B cell (primary cell): ENCODE results near the gene BICDL2. TPM values are rescaled to one million over a fixed set of nuclear protein-coding genes. Genes with fewer than 3 reads are reported as not detected.
"Not testable (repeated sequence)": the region's sequence is repeated elsewhere in the genome, so short reads cannot be mapped to it uniquely, and the experiment has no call there.

Experiments
- ATAC-seq: fragments of 200-7000 bp; cut with Tn5 transposase; one replicate; pipeline ENCODE4 v1.10.0; 2021; ENCODE audit warnings: low read depth, mild to moderate bottlenecking, moderate number of reproducible peaks, moderate library complexity
- CTCF ChIA-PET: fragments of 350-600 bp; sonication (Branson Sonifier 250); formaldehyde crosslinking; loops from one replicate; lab custom pipeline; 2021; ENCODE audit warnings: antibody characterized with exemption, inconsistent platforms; lab: Charles Lee
- POLR2A ChIA-PET: fragments of 350-600 bp; sonication (Branson Sonifier 250); formaldehyde crosslinking; loops from one replicate; lab custom pipeline; 2021; ENCODE audit warnings: antibody characterized with exemption; lab: Charles Lee
- DNase-seq: peaks from one replicate; pipeline ENCODE4 v3.0.0; 2013
- H2AFZ ChIP-seq: 2 replicates; pipeline ENCODE4 v1.6.1; 2012; ENCODE audit warnings: mild to moderate bottlenecking, low read depth, low read length; ENCODE audit not compliant: insufficient read depth, poor library complexity, severe bottlenecking
- H3K27ac ChIP-seq, 2 donors: 1 replicate in 1 of 2; 2 replicates in 1 of 2; pipeline ENCODE4 v1.5.1; 2012 to 2013; ENCODE audit warnings: low read length in 2 of 2, mild to moderate bottlenecking in 2 of 2, moderate library complexity in 1 of 2
- H3K27me3 ChIP-seq, 4 experiments: fragments of 200-600 bp in 1 of 4; sonication (generic) in 1 of 4; replicated peaks in 1 of 4; 1 replicate in 2 of 4; 2 replicates in 2 of 4; pipeline versions ENCODE4 v1.6.1 to v1.7.0; 2013 to 2016; ENCODE audit warnings: low read length in 3 of 4, mild to moderate bottlenecking in 2 of 4, mixed read lengths in 1 of 4, moderate library complexity in 1 of 4; ENCODE audit not compliant: insufficient read depth in 4 of 4, control insufficient read depth in 3 of 4; ENCODE audit errors: control extremely low read depth in 1 of 4
- H3K36me3 ChIP-seq, 2 experiments: replicated peaks in 1 of 2; 1 replicate in 1 of 2; 2 replicates in 1 of 2; pipeline versions ENCODE4 v1.6.1 to v1.7.1; 2013; ENCODE audit warnings: low read length in 1 of 2; ENCODE audit not compliant: insufficient read depth in 2 of 2, control insufficient read depth in 1 of 2; ENCODE audit errors: control extremely low read depth in 1 of 2, extremely low read depth in 1 of 2
- H3K4me1 ChIP-seq, 2 donors: fragments of 200-600 bp in 1 of 2; sonication (generic) in 1 of 2; 1 replicate in 1 of 2; 2 replicates in 1 of 2; pipeline versions ENCODE4 v1.5.1 to v1.6.1; 2013 to 2017; ENCODE audit warnings: low read length in 2 of 2; ENCODE audit not compliant: control insufficient read depth in 2 of 2, insufficient read depth in 2 of 2
- H3K4me2 ChIP-seq: replicated peaks from 2 replicates; pipeline ENCODE3; 2012; ENCODE audit warnings: mild to moderate bottlenecking, low read depth, low read length; ENCODE audit not compliant: poor library complexity, severe bottlenecking
- H3K4me3 ChIP-seq, 5 experiments: fragments of 200-600 bp in 1 of 5; sonication (generic) in 1 of 5; 1 replicate in 3 of 5; 2 replicates in 2 of 5; pipeline versions ENCODE4 v1.5.1 to v1.7.0; 2011 to 2016; ENCODE audit warnings: low read length in 4 of 5, mild to moderate bottlenecking in 4 of 5, low read depth in 2 of 5, control low read depth in 1 of 5, moderate library complexity in 1 of 5; ENCODE audit not compliant: insufficient read depth in 1 of 5; ENCODE audit errors: control extremely low read depth in 1 of 5, extremely low read depth in 1 of 5
- H3K79me2 ChIP-seq: fragments of 200-600 bp; sonication (generic); one replicate; pipeline ENCODE4 v1.6.0; 2016; ENCODE audit warnings: low read length; ENCODE audit not compliant: control insufficient read depth, insufficient read depth
- H3K9ac ChIP-seq: fragments of 200-600 bp; sonication (generic); 2 replicates; pipeline ENCODE4 v1.6.1; 2017; ENCODE audit warnings: mild to moderate bottlenecking, low read length, moderate library complexity
- H3K9me3 ChIP-seq, 3 donors: one replicate each; pipeline versions ENCODE4 v1.6.1 to v1.7.1; 2013; ENCODE audit warnings: low read length in 2 of 3; ENCODE audit not compliant: control insufficient read depth in 2 of 3, insufficient read depth in 1 of 3; ENCODE audit errors: control extremely low read depth in 1 of 3
- H4K20me1 ChIP-seq: 2 replicates; pipeline ENCODE4 v1.6.0; 2012; ENCODE audit warnings: mild to moderate bottlenecking, low read length; ENCODE audit not compliant: insufficient read depth, control insufficient read depth, poor library complexity, severe bottlenecking
- H3K27ac Mint-ChIP-seq: one replicate; pipeline ENCODE4 v1.8.0; 2021; ENCODE audit warnings: mixed read lengths
- H3K27me3 Mint-ChIP-seq: one replicate; pipeline ENCODE4 v1.8.0; 2021; ENCODE audit warnings: mixed read lengths
- H3K4me1 Mint-ChIP-seq: one replicate; pipeline ENCODE4 v1.8.0; 2021; ENCODE audit warnings: mixed read lengths
- H3K4me3 Mint-ChIP-seq: one replicate; pipeline ENCODE4 v1.8.0; 2021; ENCODE audit warnings: mixed read lengths
- H3K9me3 Mint-ChIP-seq: one replicate; pipeline ENCODE4 v1.8.0; 2022; ENCODE audit warnings: mixed read lengths; ENCODE audit not compliant: insufficient read depth
- EZH2 ChIP-seq: IDR thresholded peaks from 2 replicates; pipeline ENCODE4 v1.6.1; 2012; ENCODE audit warnings: borderline replicate concordance, low read depth, mild to moderate bottlenecking, moderate library complexity, low read length; ENCODE audit not compliant: insufficient read depth, poor library complexity, severe bottlenecking
- WGBS: methylation state at CpG from one replicate; pipeline ENCODE4 v1.1.5; 2013; ENCODE audit warnings: missing lambda C conversion rate; ENCODE audit not compliant: insufficient coverage; 5-methylcytosine and 5-hydroxymethylcytosine counted together
- intact Hi-C: fragments of 100-400 bp; cut with micrococcal nuclease; formaldehyde crosslinking; loops from one replicate; pipeline ENCODE4 v1.10.0; 2022
- polyA plus RNA-seq: library from polyadenylated mRNA; depleted of rRNA; stranded (reverse); fragments of >200 nt; gene quantifications from 2 replicates; pipeline ENCODE4 v1.2.3, GENCODE V29; 2012
- total RNA-seq, 2 donors: library from RNA; stranded (reverse); fragments of 120-200 nt in 1 of 2; gene quantifications; 1 replicate in 1 of 2; 2 replicates in 1 of 2; pipeline versions ENCODE4 v1.2.3 to v1.2.4, GENCODE V29; 2013 to 2022

The BICDL2 gene
- total and polyA plus RNA-seq, 2 donors (not counting 1 experiment from before 2014, with no cell fraction given): 0.20 TPM; not detected in 1

DNA sequence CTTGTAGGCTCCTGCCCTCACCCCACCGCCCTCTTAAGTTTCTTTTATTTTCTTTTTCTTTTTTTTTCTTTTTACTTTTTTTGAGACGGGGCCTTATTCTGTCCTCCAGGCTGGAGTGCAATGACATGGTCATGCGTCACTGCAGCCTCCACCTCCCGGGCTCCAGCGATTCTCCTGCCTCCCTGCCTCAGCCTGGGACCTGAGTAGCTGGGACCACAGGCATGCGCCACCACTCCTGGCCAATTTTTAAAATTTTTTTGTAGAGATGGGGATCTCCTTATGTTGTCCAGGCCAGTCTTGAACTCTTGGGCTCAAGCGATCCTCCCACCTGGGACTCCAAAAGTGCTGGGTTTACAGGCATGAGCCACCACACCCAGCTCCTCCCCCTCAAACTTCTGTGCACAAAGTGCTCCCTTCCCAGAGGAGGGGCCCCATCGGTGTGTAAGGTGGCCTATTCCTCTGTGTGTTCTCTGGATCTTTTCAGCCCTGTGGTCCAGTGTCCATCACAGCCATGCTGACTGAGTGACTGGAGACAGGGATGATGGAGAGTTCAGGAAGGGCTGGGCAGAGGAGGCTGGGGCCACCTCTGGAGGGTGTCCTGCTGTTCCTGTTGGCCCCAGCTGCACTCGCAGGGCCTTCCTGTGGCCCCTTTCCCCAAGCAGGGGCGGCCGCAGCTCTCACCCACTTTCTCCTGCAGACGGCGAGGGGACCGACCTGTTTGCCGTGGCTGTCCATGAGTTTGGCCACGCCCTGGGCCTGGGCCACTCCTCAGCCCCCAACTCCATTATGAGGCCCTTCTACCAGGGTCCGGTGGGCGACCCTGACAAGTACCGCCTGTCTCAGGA is 19.8 kb upstream of the BICDL2 start:
- H3K9ac ChIP-seq: no peak overlapping the region
- CTCF ChIA-PET: interaction anchor here (1.0 to 6.5 kb wide), 3 partner anchors 25 to 71 kb away, joined by 3 to 140 read pairs (median 6); no protein-coding TSS in a partner anchor
- H3K36me3 ChIP-seq: no peaks in the 10 kb centered on the region
- no peak overlapping the region for H3K27ac ChIP-seq
- peak overlapping the region; percentile 59 for H3K4me3 Mint-ChIP-seq
- 90% methylated on average over 11 of the region's 19 CpGs for WGBS
- peak overlapping the region; percentile 10 for H3K27ac Mint-ChIP-seq
- H3K4me1 ChIP-seq: peaks cover 20 to 22% of the 10 kb centered on the region in 2 donors
- H4K20me1 ChIP-seq: no peaks in the 10 kb centered on the region
- H3K27me3 ChIP-seq: peaks cover 0 to 6% (median 0%) of the 10 kb centered on the region in 4 experiments
- H3K4me3 ChIP-seq: no peak overlapping the region
- H3K4me1 Mint-ChIP-seq: peaks cover 26% of the 10 kb centered on the region
- POLR2A ChIA-PET: no interaction called here
- intact Hi-C loops: no loop called here
- no peak for DNase-seq
- no peak overlapping the region for H2AFZ ChIP-seq
- H3K9me3 ChIP-seq: no peaks in the 10 kb centered on the region
- H3K9me3 Mint-ChIP-seq: no peaks in the 10 kb centered on the region
- TF ChIP-seq EZH2: no peak
- no peak overlapping the region for H3K4me2 ChIP-seq
- no peak for ATAC-seq
- H3K27me3 Mint-ChIP-seq: no peaks in the 10 kb centered on the region
- H3K79me2 ChIP-seq: no peaks in the 10 kb centered on the region

DNA sequence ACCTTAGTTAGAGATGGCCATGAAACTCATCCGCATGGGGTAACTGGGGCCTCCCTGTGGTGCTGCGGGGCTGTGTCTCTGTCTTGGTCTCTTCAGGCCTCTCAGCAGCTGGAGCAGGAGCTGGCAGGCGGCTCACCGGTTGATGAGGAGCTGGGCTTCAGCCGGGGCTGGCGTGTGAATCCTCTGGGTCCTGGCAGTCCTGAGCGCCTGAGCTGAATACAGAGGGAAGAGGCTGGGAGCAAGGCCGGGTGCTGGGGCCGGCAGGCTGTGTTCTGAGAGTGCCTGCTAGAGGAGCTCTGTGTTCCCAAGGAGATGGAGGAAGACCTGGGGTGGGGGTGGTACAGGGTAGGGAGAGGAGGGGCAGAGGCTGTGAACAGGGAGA is 19.0 kb upstream of the BICDL2 start:
- H3K4me3 ChIP-seq, H3K4me3 Mint-ChIP-seq, H3K36me3 ChIP-seq, ATAC-seq, POLR2A ChIA-PET, intact Hi-C loops, H3K9me3 ChIP-seq, H3K27me3 ChIP-seq, H3K27ac ChIP-seq, H3K4me2 ChIP-seq, H3K9ac ChIP-seq, H3K27me3 Mint-ChIP-seq, DNase-seq, H3K79me2 ChIP-seq, H3K9me3 Mint-ChIP-seq, H4K20me1 ChIP-seq, H3K27ac Mint-ChIP-seq, H2AFZ ChIP-seq: not testable (repeated sequence)
- peaks cover 26% of the 10 kb centered on the region for H3K4me1 Mint-ChIP-seq
- H3K4me1 ChIP-seq: peaks cover 20 to 22% of the 10 kb centered on the region in 2 donors
- WGBS: 94% methylated on average over 8 of the region's 9 CpGs
- CTCF ChIA-PET: interaction anchor here (1.0 to 6.5 kb wide), 4 partner anchors 24 to 72 kb away, joined by 3 to 140 read pairs (median 4); no protein-coding TSS in a partner anchor
